Measurements from ENCODE around the gene LRRN4CL.

GRCh38 chr11:62648967-62649364, 40.4 kb downstream of the LRRN4CL start:
- TF ChIP-seq CTCF (IDR thresholded peaks at IDR 0.05 in 4 of 5, conservative IDR thresholded peaks at IDR 0.05 in 1 of 5) (no peak), POLR2A (IDR thresholded peaks at IDR 0.05) (no peak)

All from gastrocnemius medialis (tissue), 4 donors.